Body of pancreas (tissue), 4 donors: Measurements from ENCODE around the gene FAM20C.

Experiments
- CTCF ChIP-seq, 7 experiments: fragments of 450-650 bp in 4 of 7; fragments of 200-600 bp in 3 of 7; sonication (generic) in 3 of 7; IDR thresholded peaks; one replicate each; pipeline ENCODE4 v1.5.1; 2016 to 2019; ENCODE audit warnings: antibody characterized with exemption in 7 of 7
- POLR2A ChIP-seq, 3 donors: fragments of 450-650 bp; IDR thresholded peaks; one replicate each; pipeline ENCODE4 v1.6.1; 2016; ENCODE audit warnings: antibody characterized with exemption in 3 of 3, mild to moderate bottlenecking in 2 of 3

GRCh38 chr7:274266-274665, 81.9 kb downstream of the FAM20C start:
- no peak for TF ChIP-seq CTCF (IDR thresholded peaks at IDR 0.05)
- TF ChIP-seq POLR2A (IDR thresholded peaks at IDR 0.05): no peak
